HepG2 (cell line): ENCODE results near the gene ZCCHC7. TPM values are rescaled to one million over a fixed set of nuclear protein-coding genes. Genes with fewer than 3 reads are reported as not detected.

Experiments
- ARID5B ChIP-seq: IDR thresholded peaks from 2 replicates; pipeline ENCODE4 v1.4.0; 2020; ENCODE audit warnings: mild to moderate bottlenecking, missing genetic modification reagents
- ATM ChIP-seq: fragments of 450-650 bp; IDR thresholded peaks from 2 replicates; pipeline ENCODE4 v1.7.1; 2017; ENCODE audit warnings: mild to moderate bottlenecking, borderline replicate concordance
- MAFK ChIP-seq, 2 experiments: IDR thresholded peaks in 1 of 2; conservative IDR thresholded peaks in 1 of 2; 2 replicates each; pipeline ENCODE4 v1.6.1; 2011; ENCODE audit warnings: improper control_type of control experiment in 2 of 2, low read length in 2 of 2
- NFE2L2 ChIP-seq: fragments of 150-350 bp; IDR thresholded peaks from 2 replicates; pipeline ENCODE4 v1.6.1; 2014; ENCODE audit warnings: low read length
- TCF12 ChIP-seq, 2 experiments: fragments of 450-650 bp in 1 of 2; sonication (generic) in 1 of 2; formaldehyde crosslinking in 1 of 2; IDR thresholded peaks; 2 replicates each; pipeline versions ENCODE4 v1.6.1 to v1.8.0; 2017 to 2022; ENCODE audit warnings: antibody characterized with exemption in 1 of 2, mild to moderate bottlenecking in 1 of 2, missing genetic modification reagents in 1 of 2, moderate library complexity in 1 of 2
- ZFX ChIP-seq: sonication (generic); formaldehyde crosslinking; IDR thresholded peaks from 2 replicates; pipeline ENCODE4 v1.4.0; 2020; ENCODE audit warnings: mild to moderate bottlenecking, low read depth, missing genetic modification reagents, moderate library complexity
- ZNF296 ChIP-seq: sonication (generic); formaldehyde crosslinking; conservative IDR thresholded peaks from 2 replicates; pipeline ENCODE4 v1.5.0; 2020; ENCODE audit warnings: mild to moderate bottlenecking, missing genetic modification reagents
- ZNF547 ChIP-seq: sonication (generic); formaldehyde crosslinking; IDR thresholded peaks from 2 replicates; pipeline ENCODE4 v1.5.1; 2020; ENCODE audit warnings: mild to moderate bottlenecking, missing genetic modification reagents
- ZNF724P ChIP-seq: sonication (generic); formaldehyde crosslinking; IDR thresholded peaks from 2 replicates; pipeline ENCODE4 v1.8.0; 2022; ENCODE audit warnings: missing genetic modification reagents, borderline replicate concordance
- polyA plus RNA-seq, 8 experiments: library from polyadenylated mRNA; depleted of rRNA in 3 of 8; stranded (reverse) in 7 of 8; unstranded in 1 of 8; fragments of >200 nt; fragmentation: Illumina TruSeq in 4 of 8; extraction: Trizol in 4 of 8; gene quantifications; 2 replicates each; pipeline versions ENCODE4 v1.2.1 to v1.2.3, GENCODE V29; 2011 to 2016; ENCODE audit warnings: low read depth in 4 of 8, missing spikeins in 1 of 8, mixed read lengths in 1 of 8; ENCODE audit not compliant: insufficient read depth in 1 of 8
- total RNA-seq, 5 experiments: library from RNA; depleted of rRNA; stranded (reverse); fragments of >200 nt; fragmentation: Illumina TruSeq; extraction: Trizol; gene quantifications; 2 replicates each; pipeline ENCODE4 v1.2.3, GENCODE V29; 2016; ENCODE audit warnings: low read depth in 1 of 5
- TF ChIP-seq, protein P1 (sequence below): sonication (generic); formaldehyde crosslinking; IDR thresholded peaks from 2 replicates; pipeline ENCODE4 v1.4.0; 2020; ENCODE audit warnings: missing genetic modification reagents
- TF ChIP-seq, protein P2 (sequence below): sonication (generic); formaldehyde crosslinking; IDR thresholded peaks from 2 replicates; pipeline ENCODE4 v1.4.0; 2020; ENCODE audit warnings: missing genetic modification reagents
- TF ChIP-seq, protein P3 (sequence below), 2 experiments: sonication (generic) in 1 of 2; formaldehyde crosslinking in 1 of 2; IDR thresholded peaks; 2 replicates each; pipeline versions ENCODE4 v1.5.1 to v1.6.1; 2011 to 2020; ENCODE audit warnings: borderline replicate concordance in 1 of 2, low read depth in 1 of 2, low read length in 1 of 2, mild to moderate bottlenecking in 1 of 2, missing genetic modification reagents in 1 of 2, moderate library complexity in 1 of 2

Gene ZCCHC7
- total and polyA plus RNA-seq, 2 of the 13 experiments (the other 11 are each of a cell fraction or from before 2014, with no cell fraction given), result 13.6 to 19.3 TPM

DNA sequence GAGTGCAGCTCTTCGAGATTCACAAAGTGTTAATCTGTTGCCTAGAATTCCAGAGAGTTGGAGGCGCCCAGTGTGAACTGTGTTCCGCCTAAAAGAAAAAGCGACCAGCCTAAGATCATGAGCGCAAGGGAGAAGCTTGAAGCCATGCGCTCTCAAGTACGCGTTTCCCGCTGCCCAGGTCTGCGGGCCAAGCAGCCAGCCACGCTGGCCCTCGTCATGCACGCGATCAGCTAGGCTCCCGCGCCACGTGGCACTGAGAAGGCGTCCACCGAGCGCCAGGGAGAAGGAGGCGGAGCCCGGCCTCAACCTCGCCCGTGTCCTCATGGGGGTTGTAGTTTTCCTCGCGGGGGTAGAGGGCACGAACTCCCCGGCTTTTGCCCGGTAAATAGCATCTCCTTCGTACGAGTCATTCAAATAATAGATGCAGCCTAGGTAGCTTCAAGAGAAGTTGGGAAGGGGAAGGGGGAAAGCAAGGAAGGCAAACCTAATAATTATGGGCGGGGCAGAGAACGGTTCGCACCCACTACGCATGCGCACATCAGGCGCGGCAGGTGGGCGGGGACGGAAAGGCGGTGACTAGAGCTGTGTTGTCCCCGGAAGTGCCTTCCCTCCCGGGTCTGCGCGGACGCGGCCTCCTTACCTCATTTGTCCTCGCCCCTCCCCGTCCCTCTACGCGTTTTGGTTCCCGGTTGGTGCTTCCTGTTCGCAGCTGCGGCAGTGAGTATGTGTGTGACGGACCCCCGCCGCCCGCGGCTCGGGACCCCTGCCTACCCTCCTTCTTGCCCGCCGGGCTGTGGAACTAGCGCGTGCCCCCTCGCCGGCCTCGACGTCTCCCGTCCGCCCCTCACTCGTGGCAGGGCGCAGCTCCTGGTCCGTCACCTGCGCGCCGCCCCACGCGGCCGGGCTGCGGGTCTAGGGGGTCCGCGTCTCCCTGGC, at the start of gene ZCCHC7 (continued):
- TF ChIP-seq ARID5B (peak; percentile 29), ZFX (peak; percentile 85), NFE2L2 (no peak), ZNF724P (CRISPR knock-in tag) (peak; percentile 97), ATM (no peak), ZNF296 (CRISPR knock-in tag) (peak; percentile 67; the same call in 1 of the 2 replicates), ZNF547 (CRISPR knock-in tag) (peak; percentile 68), TCF12 (IDR thresholded peaks at IDR 0.05) (no peak), TCF12 (CRISPR knock-in tag; IDR thresholded peaks at IDR 0.05) (no peak; the same call in 1 of the 2 replicates), MAFK (conservative IDR thresholded peaks at IDR 0.05 in 1 of 2, IDR thresholded peaks at IDR 0.05 in 1 of 2; ENCODE audit: low read length in 2 of 2) (no peak)
- TF ChIP-seq, protein P1, sequence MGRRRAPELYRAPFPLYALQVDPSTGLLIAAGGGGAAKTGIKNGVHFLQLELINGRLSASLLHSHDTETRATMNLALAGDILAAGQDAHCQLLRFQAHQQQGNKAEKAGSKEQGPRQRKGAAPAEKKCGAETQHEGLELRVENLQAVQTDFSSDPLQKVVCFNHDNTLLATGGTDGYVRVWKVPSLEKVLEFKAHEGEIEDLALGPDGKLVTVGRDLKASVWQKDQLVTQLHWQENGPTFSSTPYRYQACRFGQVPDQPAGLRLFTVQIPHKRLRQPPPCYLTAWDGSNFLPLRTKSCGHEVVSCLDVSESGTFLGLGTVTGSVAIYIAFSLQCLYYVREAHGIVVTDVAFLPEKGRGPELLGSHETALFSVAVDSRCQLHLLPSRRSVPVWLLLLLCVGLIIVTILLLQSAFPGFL (CRISPR knock-in tag), result peak; percentile 97; the same call in 1 of the 2 replicates
- TF ChIP-seq, protein P2, sequence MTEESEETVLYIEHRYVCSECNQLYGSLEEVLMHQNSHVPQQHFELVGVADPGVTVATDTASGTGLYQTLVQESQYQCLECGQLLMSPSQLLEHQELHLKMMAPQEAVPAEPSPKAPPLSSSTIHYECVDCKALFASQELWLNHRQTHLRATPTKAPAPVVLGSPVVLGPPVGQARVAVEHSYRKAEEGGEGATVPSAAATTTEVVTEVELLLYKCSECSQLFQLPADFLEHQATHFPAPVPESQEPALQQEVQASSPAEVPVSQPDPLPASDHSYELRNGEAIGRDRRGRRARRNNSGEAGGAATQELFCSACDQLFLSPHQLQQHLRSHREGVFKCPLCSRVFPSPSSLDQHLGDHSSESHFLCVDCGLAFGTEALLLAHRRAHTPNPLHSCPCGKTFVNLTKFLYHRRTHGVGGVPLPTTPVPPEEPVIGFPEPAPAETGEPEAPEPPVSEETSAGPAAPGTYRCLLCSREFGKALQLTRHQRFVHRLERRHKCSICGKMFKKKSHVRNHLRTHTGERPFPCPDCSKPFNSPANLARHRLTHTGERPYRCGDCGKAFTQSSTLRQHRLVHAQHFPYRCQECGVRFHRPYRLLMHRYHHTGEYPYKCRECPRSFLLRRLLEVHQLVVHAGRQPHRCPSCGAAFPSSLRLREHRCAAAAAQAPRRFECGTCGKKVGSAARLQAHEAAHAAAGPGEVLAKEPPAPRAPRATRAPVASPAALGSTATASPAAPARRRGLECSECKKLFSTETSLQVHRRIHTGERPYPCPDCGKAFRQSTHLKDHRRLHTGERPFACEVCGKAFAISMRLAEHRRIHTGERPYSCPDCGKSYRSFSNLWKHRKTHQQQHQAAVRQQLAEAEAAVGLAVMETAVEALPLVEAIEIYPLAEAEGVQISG (CRISPR knock-in tag), result peak; percentile 87
- TF ChIP-seq, protein P3, sequence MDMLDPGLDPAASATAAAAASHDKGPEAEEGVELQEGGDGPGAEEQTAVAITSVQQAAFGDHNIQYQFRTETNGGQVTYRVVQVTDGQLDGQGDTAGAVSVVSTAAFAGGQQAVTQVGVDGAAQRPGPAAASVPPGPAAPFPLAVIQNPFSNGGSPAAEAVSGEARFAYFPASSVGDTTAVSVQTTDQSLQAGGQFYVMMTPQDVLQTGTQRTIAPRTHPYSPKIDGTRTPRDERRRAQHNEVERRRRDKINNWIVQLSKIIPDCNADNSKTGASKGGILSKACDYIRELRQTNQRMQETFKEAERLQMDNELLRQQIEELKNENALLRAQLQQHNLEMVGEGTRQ (IDR thresholded peaks at IDR 0.05; ENCODE audit: low read depth, low read length), result peak; percentile 24; the same call in 1 of the 2 replicates
- TF ChIP-seq, protein P3 (CRISPR knock-in tag; IDR thresholded peaks at IDR 0.05; ENCODE audit: borderline replicate concordance), result peak; percentile 68
